Endothelial cell of umbilical vein (primary cell): ENCODE results near the gene MYL5. TPM values are rescaled to one million over a fixed set of nuclear protein-coding genes. Genes with fewer than 3 reads are reported as not detected.

Source experiments
- BruUV-seq: library from RNA; stranded (reverse); fragments of 400-500 nt; replicated peaks from 2 replicates; lab custom pipeline; 2021; lab: Mats Ljungman, UMichigan
- CTCF ChIA-PET: fragments of 300-600, 350-600 bp; sonication (Branson Sonifier 250); formaldehyde crosslinking; loops from one replicate; lab custom pipeline; 2021; ENCODE audit warnings: antibody characterized with exemption, inconsistent platforms; lab: Charles Lee
- POLR2A ChIA-PET: fragments of 300-600, 350-600 bp; sonication (Branson Sonifier 250); formaldehyde crosslinking; loops from one replicate; lab custom pipeline; 2021; ENCODE audit warnings: antibody characterized with exemption, inconsistent platforms; lab: Charles Lee
- DNase-seq: peaks from one replicate; pipeline ENCODE4 v3.0.0-alpha.2; 2011; ENCODE audit warnings: low read depth, low spot score
- FAIRE-seq: peaks from 2 replicates; lab custom pipeline; 2011; peaks lifted over from hg19 to GRCh38; lab: Jason Lieb, UNC
- H2AFZ ChIP-seq: 2 replicates; pipeline ENCODE4 v1.6.0; 2012; ENCODE audit warnings: low read depth, low read length, control low read depth, inconsistent platforms
- H3K27ac ChIP-seq: 2 replicates; pipeline ENCODE4 v1.5.1; 2011; ENCODE audit warnings: low read depth, mild to moderate bottlenecking, control low read depth, low read length, moderate library complexity; ENCODE audit not compliant: insufficient read depth
- H3K27me3 ChIP-seq, 2 experiments: 2 replicates each; pipeline versions ENCODE4 v1.6.0 to v1.6.1; 2011; ENCODE audit warnings: low read length in 2 of 2, mixed read lengths in 1 of 2; ENCODE audit not compliant: control insufficient read depth in 2 of 2, insufficient read depth in 2 of 2
- H3K36me3 ChIP-seq, 2 experiments: 2 replicates in 1 of 2; 3 replicates in 1 of 2; pipeline ENCODE4 v1.5.1; 2011; ENCODE audit warnings: low read length in 2 of 2, mild to moderate bottlenecking in 1 of 2, moderate library complexity in 1 of 2; ENCODE audit not compliant: control insufficient read depth in 2 of 2, insufficient read depth in 2 of 2; ENCODE audit errors: extremely low read depth in 1 of 2
- H3K4me1 ChIP-seq: 3 replicates; pipeline ENCODE4 v1.5.1; 2011; ENCODE audit warnings: mild to moderate bottlenecking, low read length; ENCODE audit not compliant: control insufficient read depth, insufficient read depth; ENCODE audit errors: extremely low read depth
- H3K4me2 ChIP-seq: 2 replicates; pipeline ENCODE4 v1.6.1; 2011; ENCODE audit warnings: low read length, control low read depth, mixed read lengths; ENCODE audit not compliant: insufficient read depth
- H3K4me3 ChIP-seq, 3 experiments: fragments of 200-600 bp in 1 of 3; sonication (generic), shearing (Covaris generic) in 1 of 3; replicated peaks in 1 of 3; 2 replicates each; pipeline ENCODE4 v1.5.1; 2011 to 2016; ENCODE audit warnings: control low read depth in 3 of 3, low read length in 3 of 3, mild to moderate bottlenecking in 2 of 3, inconsistent platforms in 1 of 3, low read depth in 1 of 3, moderate library complexity in 1 of 3; ENCODE audit not compliant: insufficient read depth in 1 of 3
- H3K79me2 ChIP-seq: 2 replicates; pipeline ENCODE4 v1.6.0; 2012; ENCODE audit warnings: low read length, inconsistent platforms; ENCODE audit not compliant: control insufficient read depth, insufficient read depth
- H3K9ac ChIP-seq: replicated peaks from 2 replicates; pipeline ENCODE3; 2011; ENCODE audit warnings: low read length, control low read depth; ENCODE audit not compliant: insufficient read depth; ENCODE audit errors: extremely low read depth
- H3K9me1 ChIP-seq: replicated peaks from 3 replicates; pipeline ENCODE4 v1.6.0; 2011; ENCODE audit warnings: mild to moderate bottlenecking, low read length; ENCODE audit not compliant: control insufficient read depth, insufficient read depth; ENCODE audit errors: extremely low read depth
- H3K9me3 ChIP-seq: replicated peaks from 2 replicates; pipeline ENCODE4 v1.5.1; 2012; ENCODE audit warnings: low read length, inconsistent platforms; ENCODE audit not compliant: control insufficient read depth, insufficient read depth
- H4K20me1 ChIP-seq: replicated peaks from 2 replicates; pipeline ENCODE3; 2011; ENCODE audit warnings: mild to moderate bottlenecking, low read length; ENCODE audit not compliant: control insufficient read depth, insufficient read depth; ENCODE audit errors: extremely low read depth
- EZH2 ChIP-seq: IDR thresholded peaks from 2 replicates; pipeline ENCODE4 v1.6.1; 2012; ENCODE audit warnings: borderline replicate concordance, low read depth, mild to moderate bottlenecking, moderate library complexity, low read length, inconsistent platforms; ENCODE audit not compliant: severe bottlenecking
- FOS ChIP-seq: IDR thresholded peaks from 2 replicates; pipeline ENCODE4 v1.6.1; 2011; ENCODE audit warnings: mild to moderate bottlenecking, low read length, moderate library complexity, borderline replicate concordance; ENCODE audit not compliant: insufficient read depth
- GATA2 ChIP-seq: IDR thresholded peaks from 2 replicates; pipeline ENCODE4 v1.7.0; 2011; ENCODE audit warnings: low read depth, mild to moderate bottlenecking, moderate library complexity, mixed read lengths, low read length; ENCODE audit not compliant: insufficient read length, insufficient read depth
- JUN ChIP-seq: IDR thresholded peaks from 2 replicates; pipeline ENCODE4 v1.6.1; 2011; ENCODE audit warnings: borderline replicate concordance, low read depth; ENCODE audit not compliant: insufficient read length, insufficient read depth
- MYC ChIP-seq: IDR thresholded peaks from one replicate; pipeline ENCODE4 v1.6.1; 2011; ENCODE audit warnings: mild to moderate bottlenecking, low read depth, low read length
- POLR2A ChIP-seq: IDR thresholded peaks from 2 replicates; pipeline ENCODE4 v1.6.1; 2012; ENCODE audit warnings: low read depth, mild to moderate bottlenecking, control low read depth, low read length
- POLR2AphosphoS5 ChIP-seq: IDR thresholded peaks from 2 replicates; pipeline ENCODE4 v1.6.1; 2012; ENCODE audit warnings: low read depth, mild to moderate bottlenecking, control low read depth, low read length, moderate library complexity; ENCODE audit not compliant: insufficient read depth
- dilution Hi-C: fragments of 300-500 bp; cut with MboI; formaldehyde crosslinking; loops from one replicate; pipeline ENCODE4 v1.15.0; 2019; ENCODE audit warnings: low sequenced_read_pairs; ENCODE audit not compliant: extremely low pct_ligation_motif_present
- intact Hi-C: fragments of 100-400 bp; cut with micrococcal nuclease; formaldehyde crosslinking; loops from one replicate; pipeline ENCODE4 v1.10.0; 2022
- polyA plus RNA-seq, 4 experiments: library from polyadenylated mRNA; depleted of rRNA in 3 of 4; stranded (reverse) in 3 of 4; unstranded in 1 of 4; fragments of >200 nt; gene quantifications; 2 replicates each; pipeline versions ENCODE4 v1.2.1 to v1.2.3, GENCODE V29; 2011 to 2012; ENCODE audit warnings: missing spikeins in 1 of 4
- total RNA-seq: library from RNA; stranded (reverse); gene quantifications from 2 replicates; pipeline ENCODE4 v1.2.3, GENCODE V29; 2021
- TF ChIP-seq, protein P1 (sequence below): IDR thresholded peaks from 2 replicates; pipeline ENCODE4 v1.6.1; 2011; ENCODE audit not compliant: insufficient read depth, insufficient read length
- TF ChIP-seq, protein P2 (sequence below), 2 donors: IDR thresholded peaks; 1 replicate in 1 of 2; 2 replicates in 1 of 2; pipeline ENCODE4 v1.5.1; 2011; ENCODE audit warnings: low read length in 2 of 2, mild to moderate bottlenecking in 2 of 2, moderate library complexity in 2 of 2, control low read depth in 1 of 2, inconsistent platforms in 1 of 2, low read depth in 1 of 2; ENCODE audit not compliant: insufficient read depth in 1 of 2; ENCODE audit errors: extremely low read depth in 1 of 2

MYL5 gene
- total and polyA plus RNA-seq, 2 donors (not counting 3 experiments of a cell fraction or from before 2014, with no cell fraction given) = 12.3 to 13.4 TPM

DNA sequence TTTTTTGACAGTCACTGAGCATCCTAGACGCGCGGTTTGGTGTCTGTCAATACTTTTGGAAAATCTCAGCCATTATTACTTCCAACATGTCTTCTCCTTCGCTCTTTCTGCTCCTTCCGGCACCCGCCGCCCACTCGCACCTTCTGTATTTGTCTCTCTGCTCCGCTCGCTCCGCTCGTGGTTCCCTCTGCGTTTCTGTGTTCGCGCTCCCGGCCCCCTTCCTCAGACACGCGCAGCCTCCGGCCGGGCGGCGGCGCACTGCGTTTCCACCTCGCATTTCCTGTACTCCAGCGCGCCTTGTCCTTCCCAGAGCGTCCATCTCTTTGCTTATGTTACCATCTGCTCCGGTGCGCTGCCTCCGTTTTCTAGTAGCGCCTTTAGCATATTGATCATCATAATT, 27.9 kb upstream of the MYL5 start:
- no peaks in the 10 kb centered on the region for H3K9me1 ChIP-seq
- H3K4me2 ChIP-seq = no peak overlapping the region
- DNase-seq (no peak), FAIRE-seq (no peak)
- H3K9me3 ChIP-seq = no peaks in the 10 kb centered on the region
- H3K27me3 ChIP-seq = no peaks in the 10 kb centered on the region
- H2AFZ ChIP-seq = no peak overlapping the region
- no peak for TF ChIP-seq FOS
- TF ChIP-seq JUN = no peak
- TF ChIP-seq MYC = no peak
- TF ChIP-seq, protein P1, sequence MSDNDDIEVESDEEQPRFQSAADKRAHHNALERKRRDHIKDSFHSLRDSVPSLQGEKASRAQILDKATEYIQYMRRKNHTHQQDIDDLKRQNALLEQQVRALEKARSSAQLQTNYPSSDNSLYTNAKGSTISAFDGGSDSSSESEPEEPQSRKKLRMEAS = no peak
- TF ChIP-seq EZH2 = no peak
- no peak for TF ChIP-seq POLR2A
- TF ChIP-seq, protein P2, sequence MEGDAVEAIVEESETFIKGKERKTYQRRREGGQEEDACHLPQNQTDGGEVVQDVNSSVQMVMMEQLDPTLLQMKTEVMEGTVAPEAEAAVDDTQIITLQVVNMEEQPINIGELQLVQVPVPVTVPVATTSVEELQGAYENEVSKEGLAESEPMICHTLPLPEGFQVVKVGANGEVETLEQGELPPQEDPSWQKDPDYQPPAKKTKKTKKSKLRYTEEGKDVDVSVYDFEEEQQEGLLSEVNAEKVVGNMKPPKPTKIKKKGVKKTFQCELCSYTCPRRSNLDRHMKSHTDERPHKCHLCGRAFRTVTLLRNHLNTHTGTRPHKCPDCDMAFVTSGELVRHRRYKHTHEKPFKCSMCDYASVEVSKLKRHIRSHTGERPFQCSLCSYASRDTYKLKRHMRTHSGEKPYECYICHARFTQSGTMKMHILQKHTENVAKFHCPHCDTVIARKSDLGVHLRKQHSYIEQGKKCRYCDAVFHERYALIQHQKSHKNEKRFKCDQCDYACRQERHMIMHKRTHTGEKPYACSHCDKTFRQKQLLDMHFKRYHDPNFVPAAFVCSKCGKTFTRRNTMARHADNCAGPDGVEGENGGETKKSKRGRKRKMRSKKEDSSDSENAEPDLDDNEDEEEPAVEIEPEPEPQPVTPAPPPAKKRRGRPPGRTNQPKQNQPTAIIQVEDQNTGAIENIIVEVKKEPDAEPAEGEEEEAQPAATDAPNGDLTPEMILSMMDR (IDR thresholded peaks at IDR 0.05; ENCODE audit: extremely low read depth in 1 of 2, insufficient read depth in 1 of 2, low read depth in 1 of 2, low read length in 2 of 2) = no peak
- TF ChIP-seq GATA2 = no peak
- TF ChIP-seq POLR2AphosphoS5 = no peak
- no peaks in the 10 kb centered on the region for H3K4me1 ChIP-seq
- BruUV-seq = no TSS peak
- H4K20me1 ChIP-seq = no peaks in the 10 kb centered on the region
- intact Hi-C loops = no loop called here
- no peak overlapping the region for H3K27ac ChIP-seq
- H3K36me3 ChIP-seq = no peaks in the 10 kb centered on the region
- POLR2A ChIA-PET = no interaction called here
- H3K79me2 ChIP-seq = no peaks in the 10 kb centered on the region
- CTCF ChIA-PET = no interaction called here
- H3K4me3 ChIP-seq = no peak overlapping the region
- dilution Hi-C loops = no loop called here
- no peak overlapping the region for H3K9ac ChIP-seq
